HG03060 (cell line): ENCODE data around the gene TMEM184B.
"Not testable (repeated sequence)": the region's sequence is repeated elsewhere in the genome, so short reads cannot be mapped to it uniquely, and the experiment has no call there.

Experiments
- ATAC-seq: cut with Tn5 transposase; IDR thresholded peaks from one replicate; pipeline ENCODE4 v1.9.1; 2021; ENCODE audit warnings: low read depth, moderate number of reproducible peaks; ENCODE audit not compliant: unreplicated experiment

TMEM184B gene

DNA sequence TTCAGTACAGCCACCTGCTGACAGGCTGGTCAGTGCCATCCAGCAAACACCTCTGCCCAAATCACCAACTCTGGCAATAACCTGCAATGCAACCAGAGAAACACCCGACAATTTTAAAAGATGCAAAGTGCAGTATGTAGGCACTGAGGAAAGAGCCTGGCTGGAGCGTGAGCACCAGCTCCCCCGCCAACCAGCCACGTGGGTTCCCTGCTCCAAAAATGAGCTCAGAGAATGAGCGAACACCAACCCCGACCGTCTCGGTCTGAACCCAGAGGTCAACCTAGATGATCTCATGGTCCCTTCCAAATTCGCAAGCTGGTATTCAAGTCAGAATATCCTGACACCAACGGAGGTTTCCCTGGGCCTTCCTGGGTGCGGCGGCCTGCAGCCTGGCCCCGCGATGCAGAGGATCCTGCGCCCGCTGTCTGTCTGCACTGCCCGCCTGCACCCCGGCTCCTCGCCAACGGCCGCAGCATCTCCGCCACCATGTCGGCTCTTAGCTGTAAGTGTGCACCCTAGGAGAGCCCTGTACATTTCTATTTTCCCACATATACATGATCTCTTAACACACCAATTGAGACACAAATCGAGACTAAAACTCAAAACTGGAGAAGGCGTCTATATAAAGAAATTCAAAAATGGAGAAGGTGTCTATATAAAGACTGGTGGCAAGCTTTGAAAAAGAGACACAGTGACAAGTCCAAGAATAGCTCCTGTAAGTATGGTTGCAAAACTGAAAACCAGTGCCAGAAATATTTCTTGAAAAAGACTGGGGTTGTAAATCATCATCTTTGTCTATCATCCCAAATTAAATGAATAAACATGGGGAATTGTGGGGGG lies 22.8 kb downstream of the TMEM184B start:
- no peak for ATAC-seq

DNA sequence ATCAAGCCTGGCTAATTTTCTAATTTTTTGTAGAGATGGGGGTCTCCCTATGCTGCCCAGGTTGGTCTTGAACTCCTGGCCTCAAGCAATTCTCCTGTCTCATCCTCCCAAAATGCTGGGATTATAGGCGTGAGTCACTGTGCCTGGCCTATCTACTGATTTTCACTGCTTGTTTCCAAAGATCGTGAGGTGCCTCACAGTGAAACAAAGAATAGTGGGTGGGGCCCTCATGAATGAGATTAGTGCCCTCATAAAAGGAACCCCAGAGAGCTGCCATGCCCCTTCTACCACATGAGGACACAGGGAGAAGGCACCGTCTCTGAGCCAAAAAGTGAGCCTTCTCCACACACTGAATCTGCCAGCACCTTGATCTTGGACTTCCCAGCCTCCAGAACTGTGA lies 23.5 kb downstream of the TMEM184B start:
- ATAC-seq: no peak

DNA sequence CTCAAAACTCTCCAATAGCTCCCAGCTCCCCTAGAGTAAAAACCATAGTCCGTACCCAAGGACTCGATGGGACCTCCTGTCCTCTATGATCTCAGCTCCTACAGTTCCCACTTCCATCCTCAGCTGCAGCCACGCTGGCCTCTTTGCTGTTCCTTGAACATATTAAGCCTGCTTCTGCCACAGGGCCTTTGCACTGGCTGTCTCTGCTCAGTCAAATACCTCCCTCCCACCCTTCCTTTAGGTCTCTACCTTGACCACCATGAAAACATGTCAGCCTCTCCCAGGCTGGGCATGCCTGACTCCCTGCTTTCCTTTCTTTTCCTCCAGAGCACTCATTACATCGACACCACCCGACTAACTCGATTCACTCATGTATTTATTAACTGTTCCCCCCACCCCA lies 24.5 kb downstream of the TMEM184B start:
- ATAC-seq: no peak

DNA sequence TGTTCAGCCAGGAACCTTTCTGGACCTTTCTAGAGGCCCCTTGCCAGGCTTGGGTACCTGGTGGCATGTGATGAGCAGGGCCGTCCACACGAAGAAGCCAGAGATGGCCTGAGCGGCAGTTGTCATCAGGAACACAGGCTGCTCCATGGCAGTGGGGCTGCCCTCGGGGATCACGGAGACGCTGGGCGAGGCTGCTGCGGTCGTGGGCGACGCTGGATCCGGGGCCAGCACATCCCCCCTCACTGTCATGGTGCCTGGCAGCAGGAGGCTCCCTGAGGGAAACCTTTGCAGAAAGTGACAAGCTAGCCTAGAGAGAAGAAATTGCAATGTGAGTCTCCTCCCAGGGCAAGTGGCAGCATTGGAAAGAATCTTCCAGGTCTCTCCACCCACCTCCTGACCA lies 25.1 kb downstream of the TMEM184B start:
- ATAC-seq: no peak

DNA sequence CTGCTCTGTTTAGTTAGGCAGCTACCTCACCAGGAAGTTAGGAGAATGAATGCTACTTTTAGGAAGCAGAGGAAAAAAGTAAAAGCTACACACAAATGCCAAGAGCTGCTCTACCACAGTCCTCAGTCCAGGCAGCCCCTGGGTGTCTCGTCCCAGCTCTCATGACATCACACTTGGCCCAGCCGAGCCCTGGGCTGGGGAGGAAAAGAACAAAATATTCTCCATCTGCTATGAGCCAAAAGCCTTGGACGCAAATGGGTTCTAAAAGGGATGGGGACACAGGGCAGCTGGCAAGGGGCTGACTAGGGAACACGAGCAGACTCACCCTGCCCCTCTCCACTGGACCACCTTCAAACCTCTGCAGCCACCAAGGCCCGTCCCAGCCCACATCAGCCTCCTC lies 26.1 kb downstream of the TMEM184B start:
- ATAC-seq: no peak

DNA sequence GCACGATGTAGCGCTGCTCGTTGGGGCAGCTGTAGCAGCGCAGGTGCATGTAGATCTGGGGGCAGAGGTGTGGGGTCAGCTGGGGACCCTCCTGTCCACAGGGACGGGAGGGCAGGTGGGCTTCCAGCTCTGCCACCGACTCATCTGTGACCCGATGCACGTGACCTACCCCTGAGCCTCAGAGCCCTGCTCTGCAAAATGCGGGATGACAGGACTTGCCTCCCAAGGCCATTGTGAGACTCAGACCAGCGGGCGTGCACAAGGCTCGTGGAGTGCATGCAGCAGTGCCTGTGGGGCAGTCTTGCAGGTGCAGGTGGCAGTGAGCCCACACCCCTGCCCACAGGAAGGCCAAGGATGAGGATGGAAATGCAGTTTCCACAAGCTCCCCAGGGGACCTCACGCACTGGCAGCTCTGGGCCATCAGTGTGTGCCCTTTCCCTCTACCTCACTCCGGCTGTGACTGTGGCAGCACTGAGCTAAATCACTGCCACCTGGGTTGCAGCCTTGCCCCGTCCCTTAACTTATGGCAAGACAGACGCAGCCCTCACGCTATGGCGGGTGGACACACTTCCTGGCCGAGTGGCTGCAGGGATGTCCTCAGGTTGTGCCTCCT lies 26.7 kb downstream of the TMEM184B start:
- no peak for ATAC-seq

DNA sequence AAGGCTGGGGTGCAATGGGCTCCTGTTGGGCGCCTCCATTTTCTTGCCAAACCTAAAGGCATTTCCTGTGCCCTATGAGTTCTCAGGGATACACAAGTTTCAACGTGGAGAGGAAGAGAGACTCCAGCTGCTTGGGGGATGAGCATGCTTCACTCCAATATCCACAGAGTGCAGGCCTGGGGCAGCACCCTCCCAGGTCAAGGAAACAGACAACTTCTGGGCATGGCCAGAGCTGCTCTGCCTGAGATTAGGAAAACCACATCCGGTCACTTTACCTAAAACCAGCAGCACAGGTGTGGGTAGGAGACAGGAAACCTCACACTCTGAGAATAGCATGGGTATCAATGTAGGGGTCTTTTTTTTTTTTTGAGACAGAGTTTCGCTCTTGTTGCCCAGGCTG lies 28.7 kb downstream of the TMEM184B start:
- ATAC-seq: no peak

DNA sequence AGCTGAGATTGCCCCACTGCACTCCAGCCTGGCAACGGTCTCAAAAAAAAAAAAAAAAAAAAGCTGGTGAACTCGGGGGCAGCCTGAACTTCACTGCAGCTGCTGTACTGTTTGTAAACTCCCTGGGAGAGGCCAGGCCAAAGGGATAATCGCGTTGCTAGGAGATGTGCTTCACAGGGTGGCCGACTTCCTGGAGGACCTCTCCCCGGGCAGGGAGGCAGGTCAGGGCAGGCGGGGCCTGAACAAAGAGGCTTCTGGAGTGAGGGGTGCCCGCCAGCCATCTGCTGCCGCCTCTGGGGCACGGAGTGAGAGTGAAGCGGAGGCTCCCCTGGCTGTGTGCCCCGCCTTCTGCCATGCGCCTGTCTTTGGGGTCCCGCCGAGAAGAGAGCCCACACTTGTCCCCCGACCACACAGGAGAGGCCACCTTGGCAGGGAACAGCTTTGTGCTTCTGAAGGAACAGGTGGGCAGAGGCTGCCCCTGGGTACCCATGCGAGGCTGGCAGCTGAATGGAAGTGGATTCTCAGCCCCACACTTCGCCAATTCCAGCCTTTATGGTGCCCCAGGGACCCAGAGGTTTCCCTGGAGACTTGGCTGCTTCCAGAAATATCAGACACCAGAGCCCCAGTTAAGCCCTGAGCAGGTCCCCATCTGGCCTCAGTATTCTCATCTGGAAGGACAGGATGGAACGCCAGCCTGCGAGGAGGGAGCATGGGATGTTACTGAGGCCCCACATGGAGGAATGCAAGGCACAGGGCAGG lies 29.6 kb downstream of the TMEM184B start:
- no peak for ATAC-seq

DNA sequence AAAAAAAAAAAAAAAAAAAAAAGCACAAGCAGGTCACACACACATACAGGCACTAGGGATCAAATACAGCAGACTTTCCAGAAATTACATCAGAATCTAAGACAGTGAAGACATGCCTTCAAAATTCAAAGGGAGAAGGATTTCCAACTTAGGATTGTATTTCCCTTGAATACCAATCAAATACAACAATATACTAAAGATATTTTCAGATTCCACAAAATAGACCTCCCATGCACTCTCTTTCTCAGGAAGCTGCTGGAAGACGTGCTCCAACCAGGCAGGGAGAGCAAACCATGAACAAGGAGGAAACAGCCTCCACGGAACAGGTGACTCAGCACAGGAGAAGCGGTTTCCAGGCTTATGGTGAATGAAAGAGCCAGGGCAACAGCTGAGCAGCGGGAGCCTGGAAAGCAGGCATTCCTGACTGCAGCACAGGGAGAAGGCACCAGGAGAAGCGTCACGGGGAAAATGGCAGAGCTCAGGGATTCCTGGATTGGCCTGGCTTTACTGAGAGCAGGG lies 32.0 kb downstream of the TMEM184B start:
- no peak for ATAC-seq

DNA sequence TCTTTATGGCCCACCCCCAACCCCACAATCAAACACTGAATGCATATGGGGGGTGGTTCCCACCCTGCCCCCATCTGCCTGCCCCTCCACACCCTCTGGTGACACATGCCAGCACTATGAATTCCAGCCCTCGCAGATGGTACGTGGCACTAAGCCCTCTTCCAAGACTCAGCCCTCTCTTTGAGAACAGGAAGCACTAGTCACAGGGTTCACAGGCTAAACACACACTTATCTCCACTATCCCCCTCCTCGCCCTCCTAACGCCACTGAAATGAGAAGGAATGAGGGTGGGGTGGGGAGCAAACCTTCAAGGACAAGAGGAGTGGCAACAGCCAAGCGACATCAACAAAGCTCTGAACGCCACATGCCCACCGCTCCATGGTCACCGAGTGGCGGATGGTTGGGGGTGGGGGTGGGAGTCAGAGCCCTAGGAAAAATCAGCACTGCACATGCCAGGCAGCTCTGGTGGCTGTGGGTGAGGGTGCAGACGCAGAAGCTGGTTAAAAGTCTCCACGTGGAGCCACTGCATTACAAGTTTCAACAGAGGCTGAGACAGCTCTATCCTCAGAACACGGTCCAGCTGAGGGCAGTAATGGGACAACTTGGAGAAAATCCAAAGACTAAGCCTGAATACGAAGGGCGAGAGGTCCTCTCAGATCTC lies 33.6 kb downstream of the TMEM184B start:
- no peak for ATAC-seq

DNA sequence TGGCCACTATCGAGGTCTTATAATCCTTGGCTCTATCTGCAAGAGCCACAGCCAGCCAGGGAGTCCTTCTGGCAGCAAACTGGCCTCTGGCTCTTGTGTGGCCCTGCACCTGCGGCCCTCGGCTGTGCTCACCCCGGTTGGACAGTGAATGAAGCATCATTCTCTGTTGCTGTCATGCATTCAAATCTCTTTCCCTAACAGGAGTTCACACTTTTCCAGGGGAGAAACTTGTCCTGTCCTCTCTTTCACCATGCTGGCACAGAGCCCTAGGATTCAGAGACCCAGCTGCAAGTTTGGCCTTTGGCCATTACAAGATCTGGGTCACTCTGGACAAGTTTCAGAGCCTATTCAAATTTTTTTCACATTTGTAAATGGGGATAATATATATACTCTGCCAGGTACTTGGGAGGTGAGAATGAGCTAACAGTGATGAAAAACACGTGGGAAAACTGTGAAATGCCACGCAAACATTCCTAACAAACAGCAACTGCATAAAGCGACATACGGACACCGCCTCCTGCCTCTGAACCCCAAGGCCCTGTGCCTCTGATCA lies 34.2 kb downstream of the TMEM184B start:
- ATAC-seq: no peak

DNA sequence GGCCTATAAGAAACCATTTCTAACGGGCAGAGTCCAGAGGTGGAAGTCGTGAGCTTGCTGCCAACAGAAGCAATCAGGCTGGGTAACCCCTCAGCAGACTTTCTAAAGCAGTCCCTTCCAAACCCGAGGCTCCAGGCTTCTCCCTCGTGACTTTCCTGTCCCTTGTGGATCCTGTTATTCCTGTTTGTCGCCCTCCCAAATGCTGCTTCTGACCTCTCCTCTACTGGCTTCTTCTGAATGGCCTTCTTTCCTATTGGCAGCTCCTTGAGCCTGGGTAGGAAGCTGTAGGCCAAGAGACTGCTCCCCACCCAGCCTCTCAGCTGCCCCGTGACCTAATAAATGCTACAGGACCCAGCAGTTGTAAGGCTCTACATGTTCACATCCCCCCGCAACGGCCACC lies 36.0 kb downstream of the TMEM184B start:
- no peak for ATAC-seq

DNA sequence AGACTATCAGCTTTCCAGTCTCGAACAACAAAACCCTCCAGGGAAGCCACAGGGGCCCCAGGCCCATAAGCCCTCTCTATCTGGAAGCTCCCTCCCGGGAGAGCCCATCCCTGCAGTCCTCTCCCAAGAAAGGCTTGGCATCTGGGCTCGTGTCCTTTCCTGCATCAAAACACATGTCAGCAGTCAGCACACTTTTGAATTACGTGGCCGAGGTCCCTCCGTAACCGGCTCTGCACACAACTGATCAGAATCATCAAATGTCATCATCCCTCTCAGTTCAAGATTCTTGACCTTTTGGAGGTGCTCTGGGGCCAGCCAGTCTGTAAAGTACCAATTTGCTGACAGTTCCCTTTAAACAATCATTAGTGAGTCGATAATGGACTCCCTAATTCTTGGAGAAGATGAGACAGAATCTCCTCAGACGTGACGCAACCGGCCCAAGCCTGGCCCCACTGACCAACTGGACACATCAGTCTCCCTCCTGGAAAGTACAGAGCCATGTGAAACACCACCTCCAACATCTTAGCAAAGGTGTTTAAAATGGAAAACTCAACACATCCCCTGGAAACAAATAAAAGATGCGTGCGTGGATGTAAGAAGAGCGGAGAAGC lies 37.5 kb downstream of the TMEM184B start:
- no peak for ATAC-seq

DNA sequence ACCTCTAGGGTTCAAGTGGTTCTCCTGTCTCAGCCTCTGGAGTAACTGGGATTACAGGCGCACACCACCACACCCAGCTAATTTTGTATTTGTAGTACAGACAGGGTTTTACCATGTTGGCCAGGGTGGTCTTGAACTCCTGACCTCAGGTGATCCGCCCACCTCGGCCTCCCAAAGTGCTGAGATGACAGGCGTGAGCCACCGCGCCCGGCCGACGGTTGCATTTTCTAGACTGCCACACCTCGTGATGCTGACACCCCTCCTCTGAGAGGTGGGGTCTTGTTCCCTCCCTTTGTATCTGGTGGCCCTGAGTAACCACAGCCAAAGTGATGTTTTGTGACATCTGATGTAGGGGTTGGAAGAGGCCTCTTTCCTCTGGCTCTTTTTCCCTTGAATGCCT lies 39.0 kb downstream of the TMEM184B start:
- not testable (repeated sequence) for ATAC-seq

DNA sequence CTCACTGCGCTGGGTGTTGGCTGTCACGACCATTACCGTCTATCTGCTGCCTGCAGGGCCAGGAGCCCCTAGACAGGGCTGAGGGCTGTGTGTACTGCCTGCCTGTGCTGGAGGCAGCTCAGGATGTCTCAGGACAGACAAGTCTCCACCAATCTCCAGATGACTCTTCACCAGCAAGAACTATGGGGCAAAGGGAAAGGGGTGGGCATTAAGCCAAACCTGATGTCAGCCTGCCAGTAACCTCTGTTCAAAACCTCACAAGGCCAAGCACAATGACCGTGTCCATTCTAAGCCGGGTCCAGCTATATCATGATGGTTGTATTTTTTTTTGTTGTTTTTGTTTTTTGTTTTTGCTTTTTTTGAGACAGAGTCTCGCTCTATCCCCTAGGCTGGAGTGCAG lies 39.4 kb downstream of the TMEM184B start:
- no peak for ATAC-seq

DNA sequence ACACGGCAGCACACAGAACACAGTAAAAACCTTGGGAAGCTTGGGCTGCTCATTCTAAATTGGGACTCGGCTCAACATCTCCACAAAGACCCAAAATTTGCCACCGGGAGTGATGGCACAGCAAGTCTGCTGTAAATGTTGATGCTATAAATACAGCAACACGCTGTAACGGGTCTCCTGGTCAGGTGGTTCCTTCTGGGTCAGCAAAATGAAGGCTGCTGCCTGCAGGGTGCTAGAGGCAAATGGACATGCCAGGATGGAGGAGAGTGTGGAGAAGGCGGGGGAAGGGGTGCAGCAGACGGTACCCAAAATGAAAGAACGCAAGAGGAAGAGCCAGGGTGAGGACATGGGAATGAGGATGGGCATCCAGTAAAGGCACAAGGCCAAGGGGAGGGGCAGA lies 40.6 kb downstream of the TMEM184B start:
- no peak for ATAC-seq

DNA sequence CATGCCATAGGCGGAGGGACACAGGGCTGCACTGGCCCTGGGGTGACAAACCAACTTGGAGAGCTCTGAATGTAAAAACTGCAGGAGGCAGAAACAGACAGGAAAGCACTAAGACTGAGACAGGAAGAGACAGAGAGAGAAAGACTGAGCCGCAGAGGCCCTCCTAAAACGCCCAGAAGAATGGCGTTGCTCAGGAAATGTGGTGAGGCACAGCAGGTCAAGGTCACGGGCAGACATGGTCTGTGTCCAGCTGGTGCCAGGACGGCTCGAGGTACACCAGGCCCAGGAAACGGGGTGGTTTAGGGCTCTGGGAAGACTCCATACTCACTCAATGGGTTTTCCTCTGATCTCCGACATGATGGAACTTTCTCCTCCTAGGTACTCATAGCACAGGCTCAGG lies 41.9 kb downstream of the TMEM184B start:
- ATAC-seq: no peak

DNA sequence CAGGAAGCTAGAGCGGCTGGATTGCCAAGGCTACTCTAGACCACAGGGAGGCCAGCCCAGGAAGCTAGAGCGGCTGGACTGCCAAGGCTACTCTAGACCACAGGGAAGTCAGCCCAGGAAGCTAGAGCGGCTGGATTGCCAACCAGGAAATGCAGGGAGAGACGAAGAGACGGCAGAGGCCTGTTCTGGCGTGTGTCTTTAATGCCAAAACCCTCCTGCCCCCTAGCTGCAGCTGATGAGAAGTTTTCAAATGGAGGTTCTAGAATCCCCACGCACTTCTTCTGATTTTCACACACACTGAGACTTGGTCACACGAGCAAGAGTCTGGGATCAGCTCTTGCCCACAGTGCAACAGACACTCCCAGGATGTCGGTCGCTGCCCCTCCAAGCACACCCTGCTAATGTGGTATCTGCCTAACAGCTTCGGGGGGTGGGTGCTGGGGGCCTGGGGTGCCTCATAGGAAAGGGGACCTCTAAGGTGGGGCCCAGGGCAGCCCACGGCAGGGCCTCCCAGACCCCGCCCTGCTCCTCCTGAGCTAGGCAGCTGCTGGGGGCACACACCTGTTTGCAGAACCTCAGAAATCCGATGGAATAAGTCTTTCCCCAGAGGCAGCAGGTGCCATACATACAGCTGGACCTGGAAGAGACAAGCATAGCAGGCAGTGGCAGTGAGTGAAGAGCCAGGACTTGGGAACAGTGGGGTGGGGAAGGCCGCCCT lies 42.5 kb downstream of the TMEM184B start:
- no peak for ATAC-seq
